NCI-H1694 (cell line): ENCODE measurements around the gene LYPD6.
"Not testable (repeated sequence)": the region's sequence is repeated elsewhere in the genome, so short reads cannot be mapped to it uniquely, and the experiment has no call there.

ENCODE experiments used
- DNase-seq: peaks from one replicate; lab custom pipeline; 2025; lab: John Stamatoyannopoulos, UW

LYPD6 gene, protein sequence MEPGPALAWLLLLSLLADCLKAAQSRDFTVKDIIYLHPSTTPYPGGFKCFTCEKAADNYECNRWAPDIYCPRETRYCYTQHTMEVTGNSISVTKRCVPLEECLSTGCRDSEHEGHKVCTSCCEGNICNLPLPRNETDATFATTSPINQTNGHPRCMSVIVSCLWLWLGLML

DNA sequence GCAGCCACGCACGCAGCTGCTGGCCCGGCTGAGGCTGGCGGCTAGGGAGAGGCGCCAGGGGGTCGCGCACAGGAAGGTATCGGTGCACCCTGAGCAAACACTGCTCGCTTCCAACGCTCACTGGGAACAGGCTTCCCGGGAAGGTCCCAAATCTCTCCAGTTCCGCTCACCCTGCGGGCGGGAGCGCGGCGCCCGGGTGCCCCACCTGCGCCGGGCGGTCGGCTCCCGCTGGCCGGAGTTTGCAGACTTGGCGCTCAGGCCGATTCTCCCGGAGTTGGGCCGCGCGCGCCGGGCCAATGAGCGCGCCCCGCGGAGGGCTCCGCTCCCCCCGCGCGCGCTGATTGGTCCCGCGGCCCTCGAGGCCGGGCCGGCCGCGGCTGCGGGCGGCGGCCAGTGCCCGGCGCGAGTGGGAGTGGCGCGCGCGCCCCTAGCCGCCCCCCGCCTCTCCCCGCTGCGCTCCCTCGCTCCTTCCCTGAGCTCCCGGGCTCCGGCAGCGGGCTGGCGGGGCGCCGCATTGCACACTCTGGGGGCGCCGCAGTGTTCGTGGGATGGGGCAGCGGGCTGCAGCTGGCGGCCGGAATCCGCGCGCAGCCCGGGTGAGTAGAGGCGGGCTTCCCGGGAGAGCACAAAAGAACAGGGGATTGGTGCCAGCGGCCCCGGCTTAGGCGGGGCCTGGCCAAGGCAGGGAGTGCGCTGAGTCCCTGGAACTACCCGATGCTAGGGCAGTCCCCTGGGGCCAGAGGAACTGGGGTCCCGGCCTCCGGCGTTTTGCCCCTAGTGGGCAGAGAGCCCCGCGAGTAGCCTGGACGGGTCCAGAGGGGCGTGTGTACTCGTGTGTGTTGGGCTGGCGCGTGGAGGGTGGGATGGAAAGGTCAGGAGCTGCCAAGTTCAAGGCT, at the start of gene LYPD6:
TSS of gene LYPD6 (plus strand) at position 461 of the 896 bp plus-strand sequence. CDS start 107,122 bp downstream, outside the sequence.
- DNase-seq = peak; percentile 44

DNA sequence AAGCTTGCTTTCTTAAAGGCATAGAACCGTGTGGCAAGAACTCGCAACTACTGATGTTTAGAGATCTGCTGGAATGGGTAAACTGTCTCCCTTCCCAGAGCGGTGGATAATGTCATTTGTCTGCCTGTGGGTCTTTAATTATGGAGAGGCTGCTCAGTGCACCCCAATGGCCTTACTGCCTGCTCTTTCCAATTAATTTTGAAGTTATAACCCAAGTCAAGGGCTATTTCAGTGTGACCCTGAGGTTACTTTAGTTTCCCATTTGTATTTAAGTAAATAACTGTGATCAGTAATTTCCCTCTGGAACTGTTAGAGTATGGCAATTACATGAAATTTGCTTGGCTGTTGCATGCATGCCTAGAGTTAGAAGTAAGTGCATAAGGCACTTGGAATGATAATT, 48.9 kb upstream of the LYPD6 start:
- DNase-seq = no peak

- no peak for DNase-seq
Measured at GRCh38 chr2:149290662-149291061, 39.7 kb upstream of the LYPD6 start.

DNA sequence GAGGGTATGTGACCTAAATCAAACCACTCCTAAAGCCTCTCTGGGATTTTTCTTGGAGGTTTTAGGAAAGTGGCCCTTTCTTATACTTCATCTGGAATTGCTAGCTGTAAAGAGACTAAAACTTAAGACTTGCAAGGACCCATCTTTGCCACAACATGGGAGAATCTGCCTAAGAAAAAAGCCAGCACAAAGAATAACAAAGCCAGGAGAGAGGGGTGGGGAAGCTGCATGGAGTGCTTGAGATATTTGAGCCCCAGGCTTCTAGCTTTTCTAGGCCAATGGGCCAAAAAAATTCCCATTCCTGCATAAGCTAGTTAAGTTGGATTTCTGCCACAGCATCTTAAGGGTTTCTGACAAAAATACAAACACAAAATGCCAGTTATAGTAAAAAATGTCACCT, 38.5 kb upstream of the LYPD6 start:
- no peak for DNase-seq

GRCh38 chr2:149296031-149296430, 34.4 kb upstream of the LYPD6 start:
- DNase-seq = no peak

- no peak for DNase-seq
Measured at GRCh38 chr2:149307014-149307413, 23.4 kb upstream of the LYPD6 start.

DNA sequence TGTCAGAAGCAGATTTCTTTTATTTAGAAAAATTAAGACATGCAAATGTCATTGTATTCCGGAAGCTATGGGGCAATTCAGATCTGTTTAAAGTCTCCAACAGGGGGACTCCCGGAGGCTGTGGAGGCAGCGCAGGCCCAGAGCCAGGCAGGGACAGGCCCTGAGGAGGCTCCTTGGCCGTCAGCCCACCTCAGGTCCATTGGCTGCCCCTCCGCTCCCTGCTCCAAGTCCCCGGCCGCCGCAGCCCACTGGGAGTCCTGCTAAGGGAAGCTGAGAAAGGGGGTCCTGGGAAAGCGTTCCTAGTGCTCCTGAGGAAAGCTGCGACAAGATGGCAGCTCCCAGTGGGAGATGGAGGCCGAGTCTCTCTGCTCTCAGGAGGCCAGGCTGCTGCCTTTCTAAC, 20.0 kb upstream of the LYPD6 start:
- DNase-seq = no peak

DNA sequence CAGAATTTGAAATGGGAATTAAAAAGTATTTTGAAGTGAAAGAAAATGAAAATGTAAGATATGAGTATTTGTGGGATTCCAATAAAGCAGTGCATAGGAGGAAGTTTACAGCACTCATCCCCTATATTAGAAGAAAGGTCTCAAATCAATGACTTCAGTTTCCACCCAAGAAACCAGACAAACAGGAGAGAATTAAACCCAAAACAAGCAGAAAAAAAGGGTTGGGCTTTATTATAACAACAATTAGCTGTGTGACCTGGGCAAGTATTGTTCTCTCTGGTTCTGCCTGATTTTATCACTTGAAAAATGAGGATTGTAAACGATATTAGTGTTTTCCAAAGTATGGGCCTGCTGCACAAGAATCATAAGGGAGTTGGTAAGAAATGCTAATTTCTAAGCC, 18.3 kb upstream of the LYPD6 start:
- no peak for DNase-seq

DNA sequence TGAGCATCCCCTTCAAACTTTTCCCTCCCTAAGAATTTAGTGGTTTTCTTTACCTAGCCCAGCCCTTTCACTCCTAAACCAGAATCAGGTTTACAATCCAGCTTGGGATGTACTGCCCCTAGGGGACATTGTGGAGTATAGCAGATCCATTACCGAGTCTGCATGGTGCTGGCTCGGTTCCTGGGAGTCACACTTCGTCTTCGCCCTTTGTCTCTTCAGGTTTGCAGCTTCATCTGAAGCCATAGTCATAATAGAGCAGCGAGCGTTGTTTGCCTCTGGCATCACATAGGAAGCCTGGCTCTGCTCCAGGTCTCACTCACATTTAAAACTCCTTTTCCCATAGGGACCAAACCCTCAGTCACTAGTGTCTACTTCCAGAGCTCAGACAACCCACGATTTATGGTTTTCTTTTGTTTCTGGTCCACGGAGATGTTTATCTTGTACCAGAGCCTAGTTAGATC, 16.8 kb upstream of the LYPD6 start:
- peak; percentile 83 for DNase-seq

- DNase-seq = no peak
Measured at GRCh38 chr2:149314687-149315086, 15.7 kb upstream of the LYPD6 start.

GRCh38 chr2:149315461-149315860, 14.9 kb upstream of the LYPD6 start:
- no peak for DNase-seq

- DNase-seq = not testable (repeated sequence)
Measured at GRCh38 chr2:149318566-149318965, 11.8 kb upstream of the LYPD6 start.

GRCh38 chr2:149320362-149320761, 10.0 kb upstream of the LYPD6 start:
- DNase-seq = no peak

DNA sequence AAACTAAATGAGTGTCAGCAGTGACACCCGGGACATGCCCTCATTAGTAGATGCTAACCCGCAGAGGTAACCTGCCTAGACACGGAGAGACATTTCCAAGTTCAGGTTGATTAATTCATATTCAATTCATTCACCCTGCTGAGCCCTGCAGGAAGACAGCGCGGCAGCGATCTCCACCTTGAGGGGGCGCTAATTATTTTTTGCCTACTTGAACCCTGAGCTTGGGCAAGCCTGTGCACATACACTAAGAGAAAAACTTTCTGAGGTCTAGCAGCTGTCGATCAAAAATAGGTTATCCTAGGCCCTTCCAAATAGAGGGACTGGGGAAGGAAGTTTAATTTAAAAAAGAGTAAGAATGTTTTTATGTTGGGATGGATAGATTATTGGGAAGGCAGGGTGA, 1.3 kb upstream of the LYPD6 start:
- peak; percentile 50 for DNase-seq

DNA sequence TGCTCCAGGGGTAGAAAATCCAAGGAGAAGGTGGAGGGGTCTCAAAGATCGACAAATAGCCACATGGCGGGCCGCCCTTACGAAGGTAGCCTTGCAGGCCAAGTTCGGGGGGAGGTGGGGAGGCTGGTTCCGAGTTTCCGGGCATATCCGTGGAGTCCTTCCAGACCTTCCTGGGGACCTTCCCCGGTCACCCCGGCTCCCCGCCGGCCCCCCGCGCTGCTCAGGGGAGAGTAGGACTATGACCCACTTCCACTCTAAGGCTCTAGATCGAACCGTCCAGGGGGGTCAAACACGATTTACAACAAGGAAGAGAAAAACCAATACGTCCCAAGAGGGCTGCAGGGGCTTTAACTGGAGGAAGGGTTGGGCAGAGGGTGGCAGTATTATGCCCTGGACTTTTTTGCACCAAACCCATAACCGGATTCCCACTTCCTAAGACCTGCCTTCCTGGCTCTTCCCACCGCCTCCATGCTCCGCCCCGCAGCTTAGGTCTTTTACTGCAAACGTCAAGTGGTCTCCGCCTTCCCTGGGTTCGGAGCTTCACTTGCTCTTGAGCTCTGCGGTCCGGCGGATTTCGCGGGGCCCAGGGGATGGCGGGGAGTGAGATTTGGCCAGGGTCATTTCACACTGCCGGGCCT, 779 bp upstream of the LYPD6 start:
- peak; percentile 88 for DNase-seq

GRCh38 chr2:149331023-149331400, 625 bp downstream of the LYPD6 start:
- no peak for DNase-seq

DNA sequence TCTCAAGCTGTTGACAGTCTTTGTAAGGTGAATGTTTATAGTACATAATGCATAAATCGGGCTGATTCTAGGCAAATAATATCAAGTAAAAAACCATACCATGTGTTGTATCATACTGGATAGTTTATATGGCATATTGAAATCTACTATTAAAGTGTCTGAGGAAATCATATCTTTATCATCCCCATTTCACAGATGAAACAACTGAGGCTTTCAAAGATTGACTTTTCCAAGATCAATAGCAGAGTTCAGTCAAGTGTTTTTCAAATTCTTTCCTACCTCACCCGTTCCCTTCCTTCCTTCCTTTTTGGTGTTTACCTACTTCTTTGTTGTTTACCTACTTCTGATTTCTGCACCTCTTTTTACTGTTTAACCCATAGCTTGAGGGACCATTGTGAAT, 2.0 kb downstream of the LYPD6 start:
- DNase-seq = no peak

- DNase-seq = no peak
Measured at GRCh38 chr2:149333636-149334035, 3.2 kb downstream of the LYPD6 start.

- DNase-seq = no peak
Measured at GRCh38 chr2:149334156-149334555, 3.8 kb downstream of the LYPD6 start.

DNA sequence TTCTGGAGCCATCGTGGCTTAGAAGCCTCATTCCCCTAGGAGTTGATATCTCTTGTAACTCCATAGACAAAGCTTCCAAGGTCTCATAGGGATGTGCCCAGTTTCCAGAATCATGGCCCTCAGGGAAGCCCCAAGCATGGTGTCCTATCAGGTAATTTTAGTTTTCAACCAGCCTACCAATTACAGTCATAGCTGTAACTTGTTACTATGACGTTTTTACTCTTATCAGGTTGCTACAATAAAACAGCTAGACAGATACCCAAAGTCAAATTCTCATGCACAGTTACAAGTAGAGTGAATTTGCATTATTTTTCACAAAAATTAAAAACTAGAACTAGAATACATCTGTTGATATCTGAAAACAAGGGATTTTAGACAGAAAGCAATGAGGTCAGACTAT, 8.9 kb downstream of the LYPD6 start:
- DNase-seq = no peak

DNA sequence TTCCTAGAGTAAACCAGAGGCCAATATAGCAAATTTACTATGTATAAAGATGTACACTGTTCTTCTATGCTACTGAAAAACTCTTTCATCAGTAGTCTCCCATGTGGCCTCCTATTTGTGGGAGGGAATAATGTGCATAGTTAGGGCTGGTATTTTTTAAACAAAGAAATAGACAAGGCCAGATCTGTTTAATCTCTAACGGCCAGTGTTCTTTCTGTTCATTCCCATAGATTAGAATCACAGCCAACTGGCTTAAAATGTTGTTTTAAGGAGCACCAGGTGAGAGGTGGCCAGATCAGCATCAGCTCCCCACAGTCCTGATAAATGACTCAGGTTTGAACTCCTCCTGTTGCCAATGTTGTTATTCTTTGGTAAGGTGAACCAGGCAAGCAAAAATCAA, 12.1 kb downstream of the LYPD6 start:
- DNase-seq = no peak

DNA sequence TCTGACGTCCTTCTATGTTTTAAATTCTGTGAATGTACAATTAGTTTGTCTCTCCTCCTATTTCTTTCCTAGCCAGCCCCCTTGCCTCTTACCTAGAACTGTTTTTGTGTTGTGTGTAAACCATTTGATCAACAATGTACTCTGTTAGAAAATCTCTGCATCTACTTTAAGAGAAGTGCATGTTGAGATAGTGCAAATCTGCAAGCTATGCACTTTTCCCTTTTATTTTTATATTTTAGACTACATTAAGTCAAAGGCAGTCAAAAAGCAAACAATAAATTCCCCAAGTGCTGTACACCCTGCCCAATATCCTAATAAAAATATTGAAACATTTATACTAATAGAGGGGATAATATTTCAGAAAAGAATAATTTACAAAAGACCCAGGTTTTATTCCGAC, 13.7 kb downstream of the LYPD6 start:
- DNase-seq = no peak

DNA sequence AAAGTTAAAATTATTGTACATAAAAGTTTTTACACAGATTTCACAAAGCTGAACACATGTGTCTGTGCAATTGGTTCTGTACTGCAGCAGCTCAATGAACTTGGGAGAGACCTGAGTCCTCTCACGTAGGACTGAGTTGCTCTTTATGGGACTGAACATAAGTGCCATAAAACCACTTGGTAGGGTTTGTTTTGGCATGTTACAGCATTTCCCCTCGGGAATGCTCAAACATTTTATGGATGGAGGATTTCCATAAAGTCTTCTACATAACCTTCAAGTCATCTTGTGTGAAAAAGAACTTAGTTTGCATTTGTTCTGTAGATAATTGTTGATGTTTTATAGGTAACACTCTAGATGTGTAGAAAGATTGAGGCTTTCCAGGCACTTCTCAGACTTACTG, 15.9 kb downstream of the LYPD6 start:
- no peak for DNase-seq
